H1 (cell line): ENCODE measurements around the gene MICALL2. TPM values are rescaled to one million over a fixed set of nuclear protein-coding genes. Genes with fewer than 3 reads are reported as not detected.

ENCODE experiments used
- CTCF ChIA-PET: fragments of 300-600 bp; sonication (Branson Sonifier 250); formaldehyde crosslinking; loops from one replicate; lab custom pipeline; 2021; ENCODE audit not compliant: partially characterized antibody; lab: Charles Lee
- POLR2A ChIA-PET: fragments of 300-600 bp; sonication (Branson Sonifier 250); formaldehyde crosslinking; loops from one replicate; lab custom pipeline; 2021; ENCODE audit warnings: inconsistent platforms; ENCODE audit not compliant: partially characterized antibody; lab: Charles Lee
- DNase-seq, 2 experiments: peaks; one replicate each; pipeline versions ENCODE4 v3.0.0 to v3.0.0-alpha.2; 2010 to 2022; ENCODE audit warnings: low spot score in 2 of 2, low read depth in 1 of 2, mixed read lengths in 1 of 2
- FAIRE-seq: peaks from 2 replicates; lab custom pipeline; 2011; peaks lifted over from hg19 to GRCh38; lab: Jason Lieb, UNC
- H2AFZ ChIP-seq: 2 replicates; pipeline ENCODE4 v1.8.1; 2012; ENCODE audit warnings: low read length, inconsistent platforms
- H2AK5ac ChIP-seq: 2 replicates; pipeline ENCODE4 v1.6.1; 2013; ENCODE audit warnings: low read depth, low read length
- H2BK120ac ChIP-seq: replicated peaks from 2 replicates; pipeline ENCODE3; 2013; ENCODE audit warnings: low read depth, low read length, inconsistent platforms
- H2BK12ac ChIP-seq: 2 replicates; pipeline ENCODE4 v1.6.1; 2013; ENCODE audit warnings: low read depth, low read length
- H2BK15ac ChIP-seq: 2 replicates; pipeline ENCODE4 v1.6.1; 2013; ENCODE audit warnings: low read length
- H2BK20ac ChIP-seq: 2 replicates; pipeline ENCODE4 v1.6.1; 2013; ENCODE audit warnings: low read length
- H2BK5ac ChIP-seq: 2 replicates; pipeline ENCODE4 v1.6.1; 2013; ENCODE audit warnings: low read depth, low read length
- H3K14ac ChIP-seq: 2 replicates; pipeline ENCODE4 v1.6.1; 2013; ENCODE audit warnings: inconsistent platforms; ENCODE audit not compliant: insufficient read length
- H3K18ac ChIP-seq: 2 replicates; pipeline ENCODE4 v1.6.1; 2013; ENCODE audit warnings: low read length; ENCODE audit errors: extremely low read depth
- H3K23ac ChIP-seq: 2 replicates; pipeline ENCODE4 v1.6.1; 2013; ENCODE audit warnings: inconsistent platforms; ENCODE audit not compliant: insufficient read length
- H3K23me2 ChIP-seq: 2 replicates; pipeline ENCODE4 v1.6.1; 2013; ENCODE audit warnings: low read depth, low read length
- H3K27ac ChIP-seq: 2 replicates; pipeline ENCODE4 v1.6.1; 2011; ENCODE audit warnings: low read depth, low read length, inconsistent platforms
- H3K27me3 ChIP-seq, 4 experiments: replicated peaks in 1 of 4; 1 replicate in 1 of 4; 2 replicates in 3 of 4; pipeline versions ENCODE4 v1.6.1 to v1.8.1; 2011 to 2013; ENCODE audit warnings: low read length in 3 of 4, mild to moderate bottlenecking in 3 of 4, inconsistent platforms in 2 of 4, mixed read lengths in 2 of 4, moderate library complexity in 1 of 4; ENCODE audit not compliant: control insufficient read depth in 3 of 4, insufficient read depth in 3 of 4; ENCODE audit errors: extremely low read depth in 1 of 4
- H3K36me3 ChIP-seq, 4 experiments: 2 replicates each; pipeline versions ENCODE4 v1.6.1 to v1.8.1; 2011 to 2013; ENCODE audit warnings: mild to moderate bottlenecking in 4 of 4, low read length in 3 of 4, moderate library complexity in 2 of 4, control low read depth in 1 of 4, inconsistent platforms in 1 of 4; ENCODE audit not compliant: insufficient read depth in 4 of 4, control insufficient read depth in 2 of 4
- H3K4ac ChIP-seq: replicated peaks from 2 replicates; pipeline ENCODE3; 2013; ENCODE audit warnings: low read length, low read depth, mixed read lengths, inconsistent platforms; ENCODE audit not compliant: insufficient read length
- H3K4me1 ChIP-seq, 4 experiments: replicated peaks in 1 of 4; 1 replicate in 1 of 4; 2 replicates in 3 of 4; pipeline versions ENCODE4 v1.6.1 to v1.8.1; 2011 to 2013; ENCODE audit warnings: low read length in 3 of 4, inconsistent platforms in 2 of 4, mixed read lengths in 1 of 4; ENCODE audit not compliant: insufficient read depth in 4 of 4, control insufficient read depth in 3 of 4
- H3K4me2 ChIP-seq, 2 experiments: 2 replicates each; pipeline versions ENCODE4 v1.6.1 to v1.8.1; 2011 to 2013; ENCODE audit warnings: low read depth in 2 of 2, low read length in 2 of 2, control low read depth in 1 of 2, inconsistent platforms in 1 of 2, mild to moderate bottlenecking in 1 of 2; ENCODE audit not compliant: insufficient read depth in 1 of 2
- H3K4me3 ChIP-seq, 4 experiments: fragments of 200-600, 300-600 bp in 1 of 4; sonication (generic), shearing (Covaris generic), sonication (Bioruptor Twin) in 1 of 4; 2 replicates each; pipeline versions ENCODE4 v1.5.1 to v1.8.1; 2011 to 2016; ENCODE audit warnings: low read length in 4 of 4, low read depth in 3 of 4, control low read depth in 2 of 4, inconsistent platforms in 2 of 4, mild to moderate bottlenecking in 2 of 4, mixed read lengths in 1 of 4, moderate library complexity in 1 of 4; ENCODE audit not compliant: insufficient read depth in 2 of 4; ENCODE audit errors: extremely low read depth in 1 of 4
- H3K56ac ChIP-seq: replicated peaks from 2 replicates; pipeline ENCODE3; 2013; ENCODE audit warnings: low read depth, mild to moderate bottlenecking, mixed read lengths, low read length, inconsistent platforms; ENCODE audit not compliant: insufficient read length
- H3K79me1 ChIP-seq: 2 replicates; pipeline ENCODE4 v1.6.1; 2013; ENCODE audit warnings: low read depth, low read length, control low read depth
- H3K79me2 ChIP-seq, 2 experiments: 2 replicates each; pipeline versions ENCODE4 v1.6.1 to v1.8.1; 2012 to 2013; ENCODE audit warnings: low read length in 2 of 2, mild to moderate bottlenecking in 2 of 2, inconsistent platforms in 1 of 2; ENCODE audit not compliant: insufficient read depth in 2 of 2, control insufficient read depth in 1 of 2
- H3K9ac ChIP-seq, 4 experiments: replicated peaks in 1 of 4; 1 replicate in 1 of 4; 2 replicates in 3 of 4; pipeline versions ENCODE4 v1.6.1 to v1.8.1; 2011 to 2013; ENCODE audit warnings: low read depth in 3 of 4, low read length in 3 of 4, control low read depth in 2 of 4, mild to moderate bottlenecking in 2 of 4, moderate library complexity in 2 of 4, inconsistent platforms in 1 of 4; ENCODE audit errors: extremely low read depth in 1 of 4
- H3K9me3 ChIP-seq, 2 experiments: 2 replicates each; pipeline versions ENCODE4 v1.6.1 to v1.8.1; 2012 to 2013; ENCODE audit warnings: mild to moderate bottlenecking in 2 of 2, moderate library complexity in 2 of 2, control low read depth in 1 of 2, inconsistent platforms in 1 of 2, low read depth in 1 of 2, low read length in 1 of 2, mixed read lengths in 1 of 2; ENCODE audit not compliant: insufficient read depth in 2 of 2
- H4K20me1 ChIP-seq, 2 experiments: replicated peaks in 1 of 2; 2 replicates each; pipeline versions ENCODE3 to v1.8.1; 2011 to 2013; ENCODE audit warnings: inconsistent platforms in 2 of 2, low read length in 2 of 2, mild to moderate bottlenecking in 1 of 2; ENCODE audit not compliant: insufficient read depth in 2 of 2, control insufficient read depth in 1 of 2
- H4K5ac ChIP-seq: 2 replicates; pipeline ENCODE4 v1.6.1; 2013; ENCODE audit warnings: low read length, low read depth, mixed read lengths, inconsistent platforms; ENCODE audit not compliant: insufficient read length
- H4K8ac ChIP-seq: 2 replicates; pipeline ENCODE4 v1.8.0; 2013; ENCODE audit warnings: mild to moderate bottlenecking, moderate library complexity, low read length, inconsistent platforms; ENCODE audit not compliant: insufficient read depth; ENCODE audit errors: extremely low read depth
- H4K91ac ChIP-seq: replicated peaks from 2 replicates; pipeline ENCODE3; 2013; ENCODE audit warnings: low read length, mixed read lengths, inconsistent platforms; ENCODE audit not compliant: insufficient read length
- ASH2L ChIP-seq: fragments of 200-600, 300-600 bp; sonication (generic); IDR thresholded peaks from one replicate; pipeline ENCODE4 v1.7.1; 2017; ENCODE audit warnings: low read length
- CEBPB ChIP-seq: IDR thresholded peaks from 2 replicates; pipeline ENCODE4 v1.6.1; 2012; ENCODE audit warnings: low read depth, low read length
- SP2 ChIP-seq: IDR thresholded peaks from 2 replicates; pipeline ENCODE4 v1.6.1; 2012; ENCODE audit warnings: mild to moderate bottlenecking, low read length, inconsistent platforms
- SP4 ChIP-seq: IDR thresholded peaks from 2 replicates; pipeline ENCODE4 v1.6.1; 2012; ENCODE audit warnings: low read length, inconsistent platforms
- WGBS, 2 experiments: shearing (Covaris generic) in 1 of 2; methylation state at CpG; one replicate each; pipeline versions ENCODE4 v1.1.6 to v1.1.7; 2013 to 2015; ENCODE audit warnings: low lambda C conversion rate in 2 of 2, mixed read lengths in 2 of 2, inconsistent platforms in 1 of 2, low coverage in 1 of 2, missing lambda C conversion rate in 1 of 2; ENCODE audit not compliant: insufficient replicate concordance in 2 of 2, insufficient coverage in 1 of 2, insufficient read length in 1 of 2; ENCODE audit errors: extremely low coverage in 1 of 2, missing lambda C conversion rate in 1 of 2; 5-methylcytosine and 5-hydroxymethylcytosine counted together
- polyA plus RNA-seq, 7 experiments: library from polyadenylated mRNA; depleted of rRNA in 3 of 7; stranded (reverse) in 5 of 7; unstranded in 2 of 7; fragments of >200 nt in 5 of 7; fragments of 200-250 nt in 2 of 7; gene quantifications; 1 replicate in 5 of 7; 2 replicates in 1 of 7; 4 replicates in 1 of 7; pipeline versions ENCODE4 v1.2.1 to v1.2.3, GENCODE V29; 2011 to 2013; ENCODE audit warnings: missing spikeins in 2 of 7, mixed read lengths in 2 of 7
- total RNA-seq: library from RNA; stranded (reverse); fragmentation: NEBNext Ultra II Directional; extraction: Animal tissue kit (Norgen Biotek cat#: 25700); gene quantifications from 2 replicates; pipeline ENCODE4 v1.2.1, GENCODE V29; 2021

MICALL2 gene
- total and polyA plus RNA-seq, 2 of the 8 experiments (the other 6 are each of a cell fraction or from before 2014, with no cell fraction given): 5.3 to 8.5 TPM

- CTCF ChIA-PET: interaction anchor here (0.7 to 0.8 kb wide), 2 partner anchors 10 to 56 kb away, joined by 3 to 5 read pairs; no protein-coding TSS in a partner anchor
- Histone ChIP-seq H4K8ac (no peak overlapping the region), H3K4me1 (no peaks in the 10 kb centered on the region), H3K9ac (no peak overlapping the region), H2BK20ac (no peak overlapping the region), H2AK5ac (no peak overlapping the region), H2BK15ac (no peak overlapping the region), H3K79me2 (no peaks in the 10 kb centered on the region), H4K91ac (no peak overlapping the region), H3K4me3 (no peak overlapping the region), H4K20me1 (peaks cover 0 to 10% of the 10 kb centered on the region in 2 experiments), H3K56ac (no peak overlapping the region), H3K23me2 (no peaks in the 10 kb centered on the region), H3K27me3 (no peaks in the 10 kb centered on the region), H3K36me3 (peaks cover 23 to 76% (median 45%) of the 10 kb centered on the region in 4 experiments; a peak in 7 of 8 replicates), H3K9me3 (no peaks in the 10 kb centered on the region), H2BK12ac (no peak overlapping the region), H3K27ac (no peak overlapping the region), H3K14ac (no peak overlapping the region), H3K79me1 (no peaks in the 10 kb centered on the region), H2AFZ (no peak overlapping the region), H3K4me2 (no peak overlapping the region), H2BK5ac (no peak overlapping the region), H3K18ac (no peak overlapping the region), H3K4ac (no peak overlapping the region), H4K5ac (no peak overlapping the region), H3K23ac (no peak overlapping the region), H2BK120ac (no peak overlapping the region)
- TF ChIP-seq SP4 (no peak), SP2 (no peak), ASH2L (no peak), CEBPB (no peak)
- WGBS, 2 experiments: 89% methylated on average over 12 of the region's 19 CpGs; no CpG with 5 or more reads in 1 of the 2 experiments
- DNase-seq (no peak), FAIRE-seq (no peak)
- POLR2A ChIA-PET: interaction anchor here (1.0 to 2.4 kb wide), 5 partner anchors 9 to 19 kb away, joined by 3 to 7 read pairs (median 4); no protein-coding TSS in a partner anchor
These were observed 25.9 kb upstream of the MICALL2 start for GRCh38 chr7:1485156-1485555.
